ENCODE results near the gene VRK3. TPM values are rescaled to one million over a fixed set of nuclear protein-coding genes. Genes with fewer than 3 reads are reported as not detected.
"Not testable (repeated sequence)": the region's sequence is repeated elsewhere in the genome, so short reads cannot be mapped to it uniquely, and the experiment has no call there.

Gene VRK3
- polyA plus RNA-seq, 1 of the 3 experiments (the other 2 are of a cell fraction), result 30.3 TPM

DNA sequence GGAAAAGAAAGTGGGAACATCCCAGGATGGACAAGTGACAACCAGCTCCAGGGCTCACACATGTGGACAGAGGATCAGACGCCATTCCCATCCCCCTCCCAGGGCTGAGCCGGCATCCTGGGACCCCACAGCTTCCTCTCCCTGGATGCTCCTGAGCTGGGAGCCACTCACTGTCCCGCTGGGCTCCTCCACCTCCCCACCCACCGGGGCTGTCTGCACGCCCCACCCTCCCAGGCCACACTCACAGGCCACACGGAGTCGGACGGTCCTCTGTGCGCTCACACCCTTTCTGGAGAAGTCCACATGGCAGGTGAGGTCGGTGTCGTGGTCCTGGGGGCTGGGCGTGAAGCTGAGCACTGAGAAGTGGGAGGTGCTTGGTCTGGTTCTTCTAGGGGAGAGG lies 65.3 kb downstream of the VRK3 start:
- H4K20me1 ChIP-seq (ENCODE audit: insufficient read depth); H3K9me2 ChIP-seq; DNase-seq; H2AFZ ChIP-seq (ENCODE audit: low read depth); H3K4me2 ChIP-seq; CTCF ChIA-PET; H3K27ac ChIP-seq (ENCODE audit: low read depth in 2 of 2, low read length in 1 of 2); POLR2A ChIA-PET; H3K9ac ChIP-seq; H3K4me1 ChIP-seq (ENCODE audit: control insufficient read depth in 1 of 2, insufficient read depth in 2 of 2, low read depth in 1 of 2, low read length in 1 of 2); H3K4me3 ChIP-seq (ENCODE audit: low read depth in 2 of 2, low read length in 1 of 2); H3K36me3 ChIP-seq (replicated peaks in 1 of 2; ENCODE audit: control insufficient read depth in 1 of 2, insufficient read depth in 2 of 2, low read length in 1 of 2); H3K9me3 ChIP-seq; H3F3A ChIP-seq (replicated peaks; ENCODE audit: insufficient read depth); H3K79me2 ChIP-seq (ENCODE audit: insufficient read depth): not testable (repeated sequence)
- peaks cover 37% of the 10 kb centered on the region; the same call in 1 of the 2 replicates for H3K27me3 ChIP-seq (ENCODE audit: insufficient read depth)
- WGBS (ENCODE audit: low lambda C conversion rate), result 10% methylated on average over 2 of the region's 12 CpGs

DNA sequence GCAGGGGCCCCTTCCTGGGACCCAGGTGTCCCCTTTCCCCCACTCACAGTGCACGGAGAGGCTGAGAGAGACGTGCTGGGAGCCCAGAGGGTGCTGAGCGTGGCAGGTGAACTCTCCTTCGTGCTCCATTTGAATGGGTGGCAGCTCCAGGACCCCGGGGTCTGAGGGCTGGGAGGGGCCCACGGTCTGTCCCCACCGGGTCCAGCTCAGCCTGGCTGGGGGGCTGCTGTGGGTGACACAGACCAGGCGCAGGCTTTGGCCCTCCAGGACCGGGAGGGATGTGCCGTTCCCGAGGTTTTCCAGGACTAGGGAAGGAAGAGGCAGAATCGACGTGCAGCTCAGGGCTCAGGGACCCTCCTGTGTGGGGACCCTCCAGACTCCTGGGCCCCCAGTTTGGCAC lies 66.6 kb downstream of the VRK3 start:
- CTCF ChIA-PET, result interaction anchor here (1.2 to 1.9 kb wide), 2 partner anchors 16 to 21 kb away, joined by 3 to 8 read pairs; no protein-coding TSS in a partner anchor
- WGBS (ENCODE audit: low lambda C conversion rate), result no CpG with 5 or more reads among the region's 13 CpGs

DNA sequence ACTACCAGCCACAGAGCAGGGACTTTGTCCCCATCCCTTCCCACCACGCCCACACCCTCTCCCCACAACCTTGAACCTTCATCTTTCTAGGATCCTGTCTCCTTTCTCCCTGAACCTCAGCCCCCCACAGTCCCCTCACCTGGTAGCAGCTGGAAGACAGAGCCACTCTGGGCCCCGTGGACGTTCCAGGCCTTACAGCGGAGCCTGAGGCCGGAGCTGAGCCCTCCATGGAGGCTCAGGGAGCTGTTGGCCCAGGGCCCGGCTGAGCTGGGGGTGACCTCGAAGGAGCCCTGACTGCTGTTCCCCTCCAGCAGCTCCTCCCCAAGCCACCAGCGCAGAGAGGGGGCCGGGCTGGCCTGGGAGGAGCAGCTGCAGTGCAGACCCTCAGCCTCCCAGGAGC lies 67.0 kb downstream of the VRK3 start:
- CTCF ChIA-PET, result interaction anchor here (1.2 to 1.9 kb wide), 2 partner anchors 15 to 20 kb away, joined by 3 to 8 read pairs; no protein-coding TSS in a partner anchor
- DNase-seq, POLR2A ChIA-PET: not testable (repeated sequence)

More for the DNA sequence above, 66.6 kb downstream of the VRK3 start:
- H3K27ac ChIP-seq (ENCODE audit: low read depth in 2 of 2, low read length in 1 of 2); POLR2A ChIA-PET; H3K9me3 ChIP-seq; H4K20me1 ChIP-seq (ENCODE audit: insufficient read depth); H3K9ac ChIP-seq; H2AFZ ChIP-seq (ENCODE audit: low read depth); H3K79me2 ChIP-seq (ENCODE audit: insufficient read depth); H3K9me2 ChIP-seq; DNase-seq; H3K36me3 ChIP-seq (replicated peaks in 1 of 2; ENCODE audit: control insufficient read depth in 1 of 2, insufficient read depth in 2 of 2, low read length in 1 of 2); H3K4me2 ChIP-seq; H3K4me1 ChIP-seq (ENCODE audit: control insufficient read depth in 1 of 2, insufficient read depth in 2 of 2, low read depth in 1 of 2, low read length in 1 of 2); H3F3A ChIP-seq (replicated peaks; ENCODE audit: insufficient read depth); H3K4me3 ChIP-seq (ENCODE audit: low read depth in 2 of 2, low read length in 1 of 2): not testable (repeated sequence)
- peaks cover 49% of the 10 kb centered on the region for H3K27me3 ChIP-seq (ENCODE audit: insufficient read depth)

DNA sequence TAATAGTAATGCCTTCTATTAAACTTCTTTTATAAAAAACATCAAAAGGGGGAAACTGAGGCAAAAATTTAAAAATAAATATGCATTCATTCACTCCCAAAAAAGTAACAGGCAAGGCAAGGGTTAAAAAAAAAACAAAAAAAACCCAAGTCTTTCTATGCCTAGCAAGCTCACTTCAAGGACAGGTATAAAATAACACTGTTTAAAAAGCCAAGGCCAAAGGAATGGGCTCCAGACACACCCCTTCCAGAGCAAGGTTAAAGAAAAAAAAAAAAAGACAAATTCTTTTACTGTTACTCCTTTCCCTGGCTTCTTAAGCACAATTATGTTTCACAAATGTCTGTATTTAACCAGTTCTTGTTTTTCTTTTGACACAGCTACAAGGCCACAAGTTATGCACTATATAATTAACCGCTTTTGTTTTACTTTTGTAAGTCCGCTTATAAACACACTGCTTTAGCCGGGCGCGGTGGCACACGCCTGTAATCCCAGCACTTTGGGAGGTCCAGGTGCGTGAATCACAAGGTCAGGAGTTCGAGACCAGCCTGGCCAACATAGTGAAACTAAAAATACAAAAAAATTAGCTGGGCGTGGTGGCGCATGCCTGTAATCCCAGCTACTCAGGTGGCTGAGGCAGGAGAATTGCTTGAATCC lies 67.8 kb downstream of the VRK3 start:
- Histone ChIP-seq H3K9me2 (no peaks in the 10 kb centered on the region), H3K27ac (ENCODE audit: low read depth in 2 of 2, low read length in 1 of 2) (no peak overlapping the region), H3K9ac (no peak overlapping the region), H3F3A (replicated peaks; ENCODE audit: insufficient read depth) (no peaks in the 10 kb centered on the region), H3K9me3 (no peaks in the 10 kb centered on the region), H3K36me3 (replicated peaks in 1 of 2; ENCODE audit: control insufficient read depth in 1 of 2, insufficient read depth in 2 of 2, low read length in 1 of 2) (no peaks in the 10 kb centered on the region), H4K20me1 (ENCODE audit: insufficient read depth) (no peaks in the 10 kb centered on the region), H3K4me3 (ENCODE audit: low read depth in 2 of 2, low read length in 1 of 2) (no peak overlapping the region), H3K4me1 (ENCODE audit: control insufficient read depth in 1 of 2, insufficient read depth in 2 of 2, low read depth in 1 of 2, low read length in 1 of 2) (no peaks in the 10 kb centered on the region), H2AFZ (ENCODE audit: low read depth) (no peak overlapping the region), H3K27me3 (ENCODE audit: insufficient read depth) (peaks cover 54% of the 10 kb centered on the region), H3K4me2 (no peak overlapping the region), H3K79me2 (ENCODE audit: insufficient read depth) (no peaks in the 10 kb centered on the region)
- ChIA-PET POLR2A (no interaction called here), CTCF (interaction anchor here (1.2 to 1.9 kb wide), 3 partner anchors 11 to 20 kb away, joined by 3 to 8 read pairs (median 3); no protein-coding TSS in a partner anchor)
- DNase-seq, result no peak
- WGBS (ENCODE audit: low lambda C conversion rate), result 45% methylated on average over 10 of the region's 10 CpGs
- TF ChIP-seq MXI1 (IDR thresholded peaks at IDR 0.05; ENCODE audit: low read depth, low read length), result no peak
- TF ChIP-seq NFIC (IDR thresholded peaks at IDR 0.05; ENCODE audit: borderline replicate concordance), result no peak
- no peak for TF ChIP-seq RAD21 (IDR thresholded peaks at IDR 0.05; ENCODE audit: low read length)
- TF ChIP-seq POLR2AphosphoS5 (IDR thresholded peaks at IDR 0.05; ENCODE audit: low read depth, low read length), result no peak
- no peak for TF ChIP-seq SIN3A (IDR thresholded peaks at IDR 0.05; ENCODE audit: borderline replicate concordance, low read depth, low read length)
- TF ChIP-seq, protein P1, sequence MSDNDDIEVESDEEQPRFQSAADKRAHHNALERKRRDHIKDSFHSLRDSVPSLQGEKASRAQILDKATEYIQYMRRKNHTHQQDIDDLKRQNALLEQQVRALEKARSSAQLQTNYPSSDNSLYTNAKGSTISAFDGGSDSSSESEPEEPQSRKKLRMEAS (IDR thresholded peaks at IDR 0.05; ENCODE audit: low read depth), result no peak
- TF ChIP-seq RCOR1 (IDR thresholded peaks at IDR 0.05; ENCODE audit: low read length), result no peak
- TF ChIP-seq ELF1 (IDR thresholded peaks at IDR 0.05), result no peak
- no peak for TF ChIP-seq GATA2 (CRISPR knock-in tag; IDR thresholded peaks at IDR 0.05)
- no peak for TF ChIP-seq RXRA (IDR thresholded peaks at IDR 0.05; ENCODE audit: borderline replicate concordance, low read depth)
- TF ChIP-seq SMC3 (IDR thresholded peaks at IDR 0.05; ENCODE audit: low read depth, low read length), result no peak
- TF ChIP-seq FOXJ3 (CRISPR knock-in tag; IDR thresholded peaks at IDR 0.05), result no peak
- no peak for TF ChIP-seq FOSL2 (IDR thresholded peaks at IDR 0.05; ENCODE audit: borderline replicate concordance, low read depth)
- TF ChIP-seq RFX5 (IDR thresholded peaks at IDR 0.05; ENCODE audit: low read length), result no peak
- TF ChIP-seq NRF1 (IDR thresholded peaks at IDR 0.05; ENCODE audit: low read depth, low read length), result no peak

More for the DNA sequence above, 67.0 kb downstream of the VRK3 start:
- H3F3A ChIP-seq (replicated peaks; ENCODE audit: insufficient read depth); H4K20me1 ChIP-seq (ENCODE audit: insufficient read depth); H3K79me2 ChIP-seq (ENCODE audit: insufficient read depth); H2AFZ ChIP-seq (ENCODE audit: low read depth); H3K4me3 ChIP-seq (ENCODE audit: low read depth in 2 of 2, low read length in 1 of 2); H3K36me3 ChIP-seq (replicated peaks in 1 of 2; ENCODE audit: control insufficient read depth in 1 of 2, insufficient read depth in 2 of 2, low read length in 1 of 2); H3K9ac ChIP-seq; H3K27ac ChIP-seq (ENCODE audit: low read depth in 2 of 2, low read length in 1 of 2); H3K4me2 ChIP-seq; H3K4me1 ChIP-seq (ENCODE audit: control insufficient read depth in 1 of 2, insufficient read depth in 2 of 2, low read depth in 1 of 2, low read length in 1 of 2); H3K9me3 ChIP-seq; H3K9me2 ChIP-seq: not testable (repeated sequence)
- 12% methylated on average over 7 of the region's 9 CpGs for WGBS (ENCODE audit: low lambda C conversion rate)
- H3K27me3 ChIP-seq (ENCODE audit: insufficient read depth), result peaks cover 53% of the 10 kb centered on the region

All from SK-N-SH (cell line).